ENCODE measurements around the gene STN1.

- TF ChIP-seq CTCF (IDR thresholded peaks at IDR 0.05), result no peak
- TF ChIP-seq POLR2AphosphoS5 (IDR thresholded peaks at IDR 0.05), result no peak
- no peak for TF ChIP-seq POLR2A (IDR thresholded peaks at IDR 0.05)
These were observed 74.9 kb downstream of the STN1 start for GRCh38 chr10:103843045-103843444.
